NB4 (cell line): ENCODE results near the gene PDE11A.

Experiments
- DNase-seq: peaks from one replicate; pipeline ENCODE4 v3.0.0; 2010; ENCODE audit warnings: low read depth
- H3K4me3 ChIP-seq: one replicate; pipeline ENCODE4 v1.5.1; 2011; ENCODE audit warnings: mild to moderate bottlenecking, low read depth, low read length, moderate library complexity
- CTCF ChIP-seq: IDR thresholded peaks from one replicate; pipeline ENCODE4 v1.5.1; 2012; ENCODE audit warnings: low read depth, low read length
- MAX ChIP-seq: IDR thresholded peaks from 2 replicates; pipeline ENCODE4 v1.6.1; 2011; ENCODE audit warnings: low read depth, low read length
- MYC ChIP-seq: IDR thresholded peaks from 2 replicates; pipeline ENCODE4 v1.6.1; 2011; ENCODE audit warnings: low read depth, low read length
- POLR2A ChIP-seq: IDR thresholded peaks from 2 replicates; pipeline ENCODE4 v1.6.1; 2011; ENCODE audit warnings: mild to moderate bottlenecking; ENCODE audit not compliant: insufficient read length; ENCODE audit errors: extremely low read depth

PDE11A gene

DNA sequence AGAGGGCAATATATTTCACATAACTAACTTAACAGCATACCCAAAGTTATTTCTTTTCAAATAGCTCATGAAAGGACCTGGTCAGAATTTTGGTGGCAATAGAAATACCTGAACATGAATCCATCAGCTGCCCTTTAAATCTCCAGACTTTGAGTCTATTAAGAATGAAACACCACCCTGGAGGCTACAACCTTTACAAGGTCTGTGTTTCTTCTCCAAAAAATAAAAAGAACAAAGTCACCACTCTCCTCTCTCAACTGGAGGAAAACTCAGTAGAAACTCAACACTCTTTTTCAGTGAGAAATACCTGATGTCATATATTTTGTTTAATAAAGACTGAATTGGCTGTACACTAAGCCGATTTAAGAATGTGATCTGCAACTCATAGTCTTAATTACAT is 475.7 kb downstream of the PDE11A start:
- TF ChIP-seq POLR2A (no peak), CTCF (no peak), MAX (no peak), MYC (no peak)
- no peak overlapping the region for H3K4me3 ChIP-seq
- no peak for DNase-seq

DNA sequence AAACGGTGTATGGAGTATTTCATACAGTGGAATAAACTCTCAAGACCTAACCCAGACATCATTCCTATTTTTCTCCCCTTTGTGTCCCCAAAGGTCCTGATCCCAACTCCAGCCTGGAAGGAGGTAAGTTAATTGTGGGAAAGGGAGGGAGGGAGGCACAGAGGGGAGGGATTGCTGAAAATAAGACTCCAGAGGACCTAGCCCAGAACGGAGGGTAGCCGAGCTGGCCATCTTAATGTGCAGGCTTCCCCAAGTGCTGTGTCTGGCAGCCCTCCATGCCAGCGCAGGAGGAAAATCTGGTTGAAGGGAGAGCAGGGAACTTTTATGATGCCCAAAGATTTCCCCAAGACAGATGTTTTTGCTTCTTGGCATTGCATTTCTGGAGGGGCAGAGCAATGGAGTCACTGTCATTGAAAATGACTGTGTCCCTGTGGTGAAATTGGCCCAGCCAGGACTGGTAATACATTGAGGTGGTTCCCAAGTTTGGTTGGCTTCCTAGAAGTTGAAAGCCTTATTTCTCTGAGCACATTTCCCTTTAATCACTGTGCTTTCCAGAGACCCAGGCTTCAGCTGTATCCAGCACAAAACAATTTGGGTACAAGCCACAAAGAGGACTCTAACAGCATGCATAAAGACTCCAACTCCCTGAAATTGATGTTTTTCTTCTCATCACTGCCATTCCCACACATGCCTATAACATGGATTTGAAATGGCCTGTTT is 477.3 kb downstream of the PDE11A start:
- no peak for DNase-seq
- no peak overlapping the region for H3K4me3 ChIP-seq
- TF ChIP-seq MYC (no peak), CTCF (no peak), POLR2A (no peak), MAX (no peak)

DNA sequence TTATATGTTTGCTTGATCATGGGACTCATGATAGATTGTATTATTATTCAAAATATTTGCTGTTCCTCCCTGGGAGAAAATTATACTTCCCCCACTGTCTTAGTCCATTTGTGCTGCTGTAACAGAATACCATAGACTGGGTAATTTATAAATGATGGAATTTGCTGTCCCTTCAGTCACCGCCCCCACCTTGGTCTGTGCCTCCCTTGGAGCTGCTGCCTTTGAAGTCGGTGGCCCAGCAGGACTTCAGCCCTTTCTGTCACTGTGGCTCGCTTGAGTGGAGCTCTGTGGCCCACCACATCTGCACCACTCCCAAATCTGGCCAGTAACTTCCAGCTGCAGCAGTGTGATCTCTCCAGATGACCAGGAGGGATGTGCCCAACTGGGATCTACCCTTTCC is 479.2 kb downstream of the PDE11A start:
- no peak for TF ChIP-seq CTCF
- TF ChIP-seq MAX, result no peak
- TF ChIP-seq MYC, result no peak
- TF ChIP-seq POLR2A, result no peak
- no peak overlapping the region for H3K4me3 ChIP-seq
- DNase-seq, result no peak

DNA sequence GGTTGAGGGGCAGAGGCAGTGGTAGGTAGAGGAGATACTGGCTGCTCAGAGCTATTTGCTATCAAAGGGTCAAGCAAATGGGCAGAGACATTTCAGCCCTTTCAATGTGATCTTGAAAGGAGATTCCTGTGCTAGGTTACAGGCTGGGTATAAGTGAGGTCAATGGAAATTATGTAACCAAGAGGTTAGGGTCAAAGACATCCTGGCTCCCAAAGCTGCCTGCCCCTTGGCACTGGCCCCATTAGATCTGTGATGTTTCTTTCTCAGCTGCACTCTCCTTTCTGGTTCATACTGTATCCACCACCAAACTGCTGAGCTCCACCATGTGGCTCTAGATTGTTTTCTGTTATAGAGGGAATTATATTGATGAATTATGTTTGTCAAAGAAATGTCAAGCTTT is 479.6 kb downstream of the PDE11A start:
- no peak for TF ChIP-seq CTCF
- no peak for TF ChIP-seq MAX
- no peak for TF ChIP-seq MYC
- no peak for TF ChIP-seq POLR2A
- H3K4me3 ChIP-seq, result no peak overlapping the region
- DNase-seq, result no peak

- no peak for DNase-seq
- TF ChIP-seq MYC (no peak), CTCF (no peak), MAX (no peak), POLR2A (no peak)
- H3K4me3 ChIP-seq, result no peak overlapping the region
Observed at GRCh38 chr2:177592397-177592796, 480.2 kb downstream of the PDE11A start.
